GM23338 (cell line): ENCODE data around the gene OSBPL1A. TPM values are rescaled to one million over a fixed set of nuclear protein-coding genes. Genes with fewer than 3 reads are reported as not detected.

Experiments used
- ATAC-seq: fragments of 200-7000 bp; cut with Tn5 transposase; 3 replicates; pipeline ENCODE4 v1.9.1; 2020
- DNase-seq: peaks from one replicate; pipeline ENCODE4 v3.0.0-alpha.2; 2015; ENCODE audit warnings: low spot score
- H2AFZ ChIP-seq: fragments of 200-600 bp; sonication (generic); 2 replicates; pipeline ENCODE4 v1.8.0; 2016; ENCODE audit warnings: antibody characterized with exemption, mild to moderate bottlenecking, moderate library complexity
- H3F3A ChIP-seq: fragments of 200-600 bp; sonication (generic); replicated peaks from 2 replicates; pipeline ENCODE4 v1.8.0; 2017; ENCODE audit warnings: antibody characterized with exemption, mixed run types, low read depth
- H3K27ac ChIP-seq: fragments of 200-600 bp; sonication (generic); 2 replicates; pipeline ENCODE4 v1.6.1; 2016; ENCODE audit warnings: low read depth
- H3K27me3 ChIP-seq: fragments of 200-600 bp; sonication (generic); 2 replicates; pipeline ENCODE4 v1.8.0; 2016; ENCODE audit warnings: mild to moderate bottlenecking, mixed run types, moderate library complexity; ENCODE audit not compliant: insufficient read depth
- H3K36me3 ChIP-seq: fragments of 200-600 bp; sonication (generic); 2 replicates; pipeline ENCODE4 v1.8.0; 2016; ENCODE audit warnings: mild to moderate bottlenecking; ENCODE audit not compliant: insufficient read depth
- H3K4me1 ChIP-seq: fragments of 200-600 bp; sonication (generic); 2 replicates; pipeline ENCODE4 v1.8.0; 2016; ENCODE audit warnings: mild to moderate bottlenecking, moderate library complexity; ENCODE audit not compliant: insufficient read depth
- H3K4me2 ChIP-seq: fragments of 200-600 bp; sonication (generic); 2 replicates; pipeline ENCODE4 v1.7.1; 2017; ENCODE audit warnings: mixed run types
- H3K4me3 ChIP-seq: fragments of 200-600 bp; sonication (generic); 2 replicates; pipeline ENCODE4 v1.6.1; 2016; ENCODE audit warnings: mixed run types
- H3K79me2 ChIP-seq: fragments of 200-600 bp; sonication (generic); replicated peaks from 2 replicates; pipeline ENCODE4 v1.8.0; 2017; ENCODE audit warnings: mild to moderate bottlenecking; ENCODE audit not compliant: insufficient read depth
- H3K9me2 ChIP-seq: fragments of 200-600 bp; sonication (generic); 2 replicates; pipeline ENCODE4 v1.8.0; 2017; ENCODE audit not compliant: insufficient read depth
- H4K20me1 ChIP-seq: fragments of 200-600 bp; sonication (generic); replicated peaks from 2 replicates; pipeline ENCODE4 v1.8.0; 2017; ENCODE audit warnings: mild to moderate bottlenecking; ENCODE audit not compliant: insufficient read depth
- H3K27ac Mint-ChIP-seq: 2 replicates; pipeline ENCODE4 v1.8.0; 2020; ENCODE audit warnings: inconsistent platforms, mild to moderate bottlenecking, moderate library complexity, mixed read lengths
- H3K27me3 Mint-ChIP-seq: 3 replicates; pipeline ENCODE4 v1.8.0; 2022; ENCODE audit warnings: low read depth, mild to moderate bottlenecking, moderate library complexity, mixed read lengths, inconsistent platforms; ENCODE audit not compliant: insufficient read depth, poor library complexity
- H3K36me3 Mint-ChIP-seq: 3 replicates; pipeline ENCODE4 v1.8.0; 2021; ENCODE audit warnings: low read depth, mild to moderate bottlenecking, inconsistent platforms, moderate library complexity, mixed read lengths
- H3K4me1 Mint-ChIP-seq: 3 replicates; pipeline ENCODE4 v1.8.0; 2020; ENCODE audit warnings: mild to moderate bottlenecking, inconsistent platforms, mixed read lengths
- H3K4me3 Mint-ChIP-seq: 3 replicates; pipeline ENCODE4 v1.8.0; 2021; ENCODE audit warnings: moderate library complexity, mild to moderate bottlenecking, inconsistent platforms, mixed read lengths
- H3K9me3 Mint-ChIP-seq: 3 replicates; pipeline ENCODE4 v1.8.0; 2020; ENCODE audit warnings: moderate library complexity, mild to moderate bottlenecking, inconsistent platforms, mixed read lengths
- CREB1 ChIP-seq: fragments of 250-450 bp; sonication (Bioruptor Pico); IDR thresholded peaks from 2 replicates; pipeline ENCODE4 v1.5.0; 2020; ENCODE audit warnings: low read depth, mild to moderate bottlenecking, moderate library complexity
- EZH2 ChIP-seq: fragments of 200-600 bp; sonication (generic); IDR thresholded peaks from one replicate; pipeline ENCODE4 v1.8.0; 2017; ENCODE audit warnings: antibody characterized with exemption, mild to moderate bottlenecking, low read depth; ENCODE audit not compliant: unreplicated experiment
- EZH2phosphoT487 ChIP-seq: fragments of 200-600 bp; sonication (generic); IDR thresholded peaks from one replicate; pipeline ENCODE4 v1.8.1; 2018; ENCODE audit warnings: antibody characterized with exemption; ENCODE audit not compliant: unreplicated experiment
- JUNB ChIP-seq: IDR thresholded peaks from one replicate; pipeline ENCODE4 v1.6.1; 2016; ENCODE audit warnings: antibody characterized with exemption; ENCODE audit not compliant: unreplicated experiment
- NANOG ChIP-seq: IDR thresholded peaks from 2 replicates; pipeline ENCODE4 v1.6.1; 2016; ENCODE audit warnings: antibody characterized with exemption, borderline replicate concordance
- POLR2AphosphoS5 ChIP-seq: IDR thresholded peaks from 2 replicates; pipeline ENCODE4 v1.6.1; 2016; ENCODE audit warnings: antibody characterized with exemption, low read depth
- STAT1 ChIP-seq: IDR thresholded peaks from one replicate; pipeline ENCODE4 v1.6.1; 2016; ENCODE audit warnings: antibody characterized with exemption; ENCODE audit not compliant: unreplicated experiment
- ZNF114 ChIP-seq: fragments of 250-450 bp; sonication (Bioruptor Pico); IDR thresholded peaks from 2 replicates; pipeline ENCODE4 v1.5.0; 2020; ENCODE audit warnings: mild to moderate bottlenecking, moderate library complexity
- ZNF331 ChIP-seq: fragments of 250-450 bp; sonication (Bioruptor Pico); IDR thresholded peaks from 2 replicates; pipeline ENCODE4 v1.5.0; 2020; ENCODE audit warnings: low read depth, mild to moderate bottlenecking, moderate library complexity
- ZNF462 ChIP-seq: fragments of 250-450 bp; sonication (Bioruptor Pico); IDR thresholded peaks from 2 replicates; pipeline ENCODE4 v1.5.0; 2020; ENCODE audit warnings: mild to moderate bottlenecking, moderate library complexity
- polyA plus RNA-seq: library from polyadenylated mRNA; unstranded; fragments of >200 nt; fragmentation: Nextera tagmentation; extraction: Ambion mirVana; gene quantifications from 2 replicates; pipeline ENCODE4 v1.2.1, GENCODE V29; 2016
- total RNA-seq: library from RNA; depleted of rRNA; stranded (reverse); fragments of >200 nt; shearing (Covaris generic); gene quantifications from 2 replicates; pipeline ENCODE4 v1.2.3, GENCODE V29; 2014
- TF ChIP-seq, protein P1 (sequence below): IDR thresholded peaks from 2 replicates; pipeline ENCODE4 v1.6.1; 2016; ENCODE audit warnings: antibody characterized with exemption
- TF ChIP-seq, protein P2 (sequence below), 2 experiments: fragments of 200-600 bp in 1 of 2; sonication (generic) in 1 of 2; conservative IDR thresholded peaks; 2 replicates each; pipeline versions ENCODE4 v1.5.1 to v1.6.1; 2016 to 2017; ENCODE audit warnings: antibody characterized with exemption in 2 of 2, low read depth in 2 of 2, mild to moderate bottlenecking in 2 of 2, moderate library complexity in 1 of 2
- TF ChIP-seq, protein P3 (sequence below): IDR thresholded peaks from one replicate; pipeline ENCODE4 v1.6.1; 2018; ENCODE audit warnings: antibody characterized with exemption; ENCODE audit not compliant: unreplicated experiment

Gene OSBPL1A
- total and polyA plus RNA-seq, 2 experiments from 2014 or later: 55.6 to 71.4 TPM

- Histone ChIP-seq H3K4me3 (no peak overlapping the region), H3K9me2 (no peaks in the 10 kb centered on the region), H3K27ac (no peak overlapping the region), H4K20me1 (no peaks in the 10 kb centered on the region), H3F3A (peaks cover 3% of the 10 kb centered on the region; the same call in 1 of the 2 replicates), H3K27me3 (no peaks in the 10 kb centered on the region), H3K4me2 (no peak overlapping the region), H3K79me2 (peaks cover 3% of the 10 kb centered on the region; the same call in 1 of the 2 replicates), H3K4me1 (no peaks in the 10 kb centered on the region), H3K36me3 (peaks cover 48% of the 10 kb centered on the region), H2AFZ (no peak overlapping the region)
- Mint-ChIP-seq H3K36me3 (peaks cover 19% of the 10 kb centered on the region), H3K4me1 (no peaks in the 10 kb centered on the region), H3K27me3 (no peaks in the 10 kb centered on the region), H3K27ac (no peak overlapping the region), H3K9me3 (no peaks in the 10 kb centered on the region), H3K4me3 (no peak overlapping the region)
- DNase-seq: no peak
- TF ChIP-seq, protein P1, sequence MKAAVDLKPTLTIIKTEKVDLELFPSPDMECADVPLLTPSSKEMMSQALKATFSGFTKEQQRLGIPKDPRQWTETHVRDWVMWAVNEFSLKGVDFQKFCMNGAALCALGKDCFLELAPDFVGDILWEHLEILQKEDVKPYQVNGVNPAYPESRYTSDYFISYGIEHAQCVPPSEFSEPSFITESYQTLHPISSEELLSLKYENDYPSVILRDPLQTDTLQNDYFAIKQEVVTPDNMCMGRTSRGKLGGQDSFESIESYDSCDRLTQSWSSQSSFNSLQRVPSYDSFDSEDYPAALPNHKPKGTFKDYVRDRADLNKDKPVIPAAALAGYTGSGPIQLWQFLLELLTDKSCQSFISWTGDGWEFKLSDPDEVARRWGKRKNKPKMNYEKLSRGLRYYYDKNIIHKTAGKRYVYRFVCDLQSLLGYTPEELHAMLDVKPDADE: no peak
- TF ChIP-seq STAT1 (no peak), POLR2AphosphoS5 (no peak), JUNB (no peak), CREB1 (CRISPR knock-in tag) (no peak), NANOG (no peak), EZH2phosphoT487 (no peak), ZNF331 (CRISPR knock-in tag) (no peak), ZNF462 (CRISPR knock-in tag) (no peak), EZH2 (no peak), ZNF114 (no peak)
- TF ChIP-seq, protein P2, sequence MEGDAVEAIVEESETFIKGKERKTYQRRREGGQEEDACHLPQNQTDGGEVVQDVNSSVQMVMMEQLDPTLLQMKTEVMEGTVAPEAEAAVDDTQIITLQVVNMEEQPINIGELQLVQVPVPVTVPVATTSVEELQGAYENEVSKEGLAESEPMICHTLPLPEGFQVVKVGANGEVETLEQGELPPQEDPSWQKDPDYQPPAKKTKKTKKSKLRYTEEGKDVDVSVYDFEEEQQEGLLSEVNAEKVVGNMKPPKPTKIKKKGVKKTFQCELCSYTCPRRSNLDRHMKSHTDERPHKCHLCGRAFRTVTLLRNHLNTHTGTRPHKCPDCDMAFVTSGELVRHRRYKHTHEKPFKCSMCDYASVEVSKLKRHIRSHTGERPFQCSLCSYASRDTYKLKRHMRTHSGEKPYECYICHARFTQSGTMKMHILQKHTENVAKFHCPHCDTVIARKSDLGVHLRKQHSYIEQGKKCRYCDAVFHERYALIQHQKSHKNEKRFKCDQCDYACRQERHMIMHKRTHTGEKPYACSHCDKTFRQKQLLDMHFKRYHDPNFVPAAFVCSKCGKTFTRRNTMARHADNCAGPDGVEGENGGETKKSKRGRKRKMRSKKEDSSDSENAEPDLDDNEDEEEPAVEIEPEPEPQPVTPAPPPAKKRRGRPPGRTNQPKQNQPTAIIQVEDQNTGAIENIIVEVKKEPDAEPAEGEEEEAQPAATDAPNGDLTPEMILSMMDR (conservative IDR thresholded peaks at IDR 0.05; ENCODE audit: low read depth in 2 of 2): no peak
- TF ChIP-seq, protein P3, sequence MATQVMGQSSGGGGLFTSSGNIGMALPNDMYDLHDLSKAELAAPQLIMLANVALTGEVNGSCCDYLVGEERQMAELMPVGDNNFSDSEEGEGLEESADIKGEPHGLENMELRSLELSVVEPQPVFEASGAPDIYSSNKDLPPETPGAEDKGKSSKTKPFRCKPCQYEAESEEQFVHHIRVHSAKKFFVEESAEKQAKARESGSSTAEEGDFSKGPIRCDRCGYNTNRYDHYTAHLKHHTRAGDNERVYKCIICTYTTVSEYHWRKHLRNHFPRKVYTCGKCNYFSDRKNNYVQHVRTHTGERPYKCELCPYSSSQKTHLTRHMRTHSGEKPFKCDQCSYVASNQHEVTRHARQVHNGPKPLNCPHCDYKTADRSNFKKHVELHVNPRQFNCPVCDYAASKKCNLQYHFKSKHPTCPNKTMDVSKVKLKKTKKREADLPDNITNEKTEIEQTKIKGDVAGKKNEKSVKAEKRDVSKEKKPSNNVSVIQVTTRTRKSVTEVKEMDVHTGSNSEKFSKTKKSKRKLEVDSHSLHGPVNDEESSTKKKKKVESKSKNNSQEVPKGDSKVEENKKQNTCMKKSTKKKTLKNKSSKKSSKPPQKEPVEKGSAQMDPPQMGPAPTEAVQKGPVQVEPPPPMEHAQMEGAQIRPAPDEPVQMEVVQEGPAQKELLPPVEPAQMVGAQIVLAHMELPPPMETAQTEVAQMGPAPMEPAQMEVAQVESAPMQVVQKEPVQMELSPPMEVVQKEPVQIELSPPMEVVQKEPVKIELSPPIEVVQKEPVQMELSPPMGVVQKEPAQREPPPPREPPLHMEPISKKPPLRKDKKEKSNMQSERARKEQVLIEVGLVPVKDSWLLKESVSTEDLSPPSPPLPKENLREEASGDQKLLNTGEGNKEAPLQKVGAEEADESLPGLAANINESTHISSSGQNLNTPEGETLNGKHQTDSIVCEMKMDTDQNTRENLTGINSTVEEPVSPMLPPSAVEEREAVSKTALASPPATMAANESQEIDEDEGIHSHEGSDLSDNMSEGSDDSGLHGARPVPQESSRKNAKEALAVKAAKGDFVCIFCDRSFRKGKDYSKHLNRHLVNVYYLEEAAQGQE: no peak
- no peak for ATAC-seq
Observed at GRCh38 chr18:24121625-24122024, 276.0 kb downstream of the OSBPL1A start.
